Lower lobe of right lung (tissue), 2 donors: Measurements from ENCODE around the gene CEP112. TPM values are rescaled to one million over a fixed set of nuclear protein-coding genes. Genes with fewer than 3 reads are reported as not detected.

Source experiments
- ATAC-seq, 2 donors: fragments of 200-7000 bp; cut with Tn5 transposase; one replicate each; pipeline ENCODE4 v1.9.1; 2020 to 2022; ENCODE audit warnings: mild to moderate bottlenecking in 2 of 2, moderate library complexity in 2 of 2
- DNase-seq: peaks from one replicate; pipeline ENCODE4 v3.0.0-alpha.2; 2020
- H3K27ac ChIP-seq: fragments of 200-600 bp; one replicate; pipeline ENCODE4 v1.8.0; 2022
- H3K27me3 ChIP-seq: fragments of 200-600 bp; one replicate; pipeline ENCODE4 v1.8.0; 2022; ENCODE audit warnings: low read depth
- H3K36me3 ChIP-seq: fragments of 200-600 bp; one replicate; pipeline ENCODE4 v1.8.0; 2022; ENCODE audit warnings: mild to moderate bottlenecking
- H3K4me1 ChIP-seq: fragments of 200-600 bp; one replicate; pipeline ENCODE4 v1.8.0; 2022
- H3K4me3 ChIP-seq: fragments of 200-600 bp; one replicate; pipeline ENCODE4 v1.8.0; 2022; ENCODE audit warnings: mild to moderate bottlenecking
- H3K9me3 ChIP-seq: fragments of 200-600 bp; one replicate; pipeline ENCODE4 v1.8.0; 2022
- CTCF ChIP-seq: fragments of 200-600 bp; IDR thresholded peaks from one replicate; pipeline ENCODE4 v1.8.0; 2022; ENCODE audit warnings: antibody characterized with exemption, mild to moderate bottlenecking
- intact Hi-C: fragments of 100-400 bp; cut with DNase I; formaldehyde crosslinking; loops from one replicate; pipeline ENCODE4 v1.11.0; 2022
- total RNA-seq: library from RNA; stranded (reverse); fragmentation: NEBNext Ultra II Directional; extraction: Animal tissue kit (Norgen Biotek cat#: 25700); gene quantifications from one replicate; pipeline ENCODE4 v1.2.1, GENCODE V29; 2021
- donor health status: DM: no; HTN: yes; CAD: no; lungs with severe emphysema.

Gene CEP112
- total RNA-seq, 1 donor from 2014 or later = 30.1 TPM

GRCh38 chr17:65730711-65731169, 461.2 kb downstream of the CEP112 start:
- Histone ChIP-seq H3K9me3 (no peaks in the 10 kb centered on the region), H3K27ac (no peak overlapping the region), H3K4me1 (no peaks in the 10 kb centered on the region), H3K36me3 (no peaks in the 10 kb centered on the region), H3K4me3 (no peak overlapping the region), H3K27me3 (no peaks in the 10 kb centered on the region)
- TF ChIP-seq CTCF = no peak
- DNase-seq (no peak), ATAC-seq (peak; percentile 36 to 74)
- intact Hi-C loops = no loop called here

GRCh38 chr17:65729207-65729606, 462.7 kb downstream of the CEP112 start:
- TF ChIP-seq CTCF = no peak
- H3K27me3 ChIP-seq = no peaks in the 10 kb centered on the region
- H3K4me1 ChIP-seq = peaks cover 1% of the 10 kb centered on the region
- H3K9me3 ChIP-seq = no peaks in the 10 kb centered on the region
- H3K36me3 ChIP-seq = no peaks in the 10 kb centered on the region
- DNase-seq = no peak
- no peak overlapping the region for H3K27ac ChIP-seq
- ATAC-seq = no peak
- intact Hi-C loops = no loop called here
- H3K4me3 ChIP-seq = no peak overlapping the region

GRCh38 chr17:65727832-65728231, 464.1 kb downstream of the CEP112 start:
- Histone ChIP-seq H3K9me3 (no peaks in the 10 kb centered on the region), H3K27me3 (no peaks in the 10 kb centered on the region), H3K36me3 (no peaks in the 10 kb centered on the region), H3K4me3 (no peak overlapping the region), H3K4me1 (peaks cover 15% of the 10 kb centered on the region), H3K27ac (no peak overlapping the region)
- DNase-seq (no peak), ATAC-seq (no peak)
- TF ChIP-seq CTCF = no peak
- intact Hi-C loops = no loop called here

GRCh38 chr17:65727246-65727645, 464.7 kb downstream of the CEP112 start:
- ATAC-seq (no peak), DNase-seq (no peak)
- Histone ChIP-seq H3K27ac (no peak overlapping the region), H3K4me3 (no peak overlapping the region), H3K4me1 (peaks cover 15% of the 10 kb centered on the region), H3K36me3 (no peaks in the 10 kb centered on the region), H3K27me3 (no peaks in the 10 kb centered on the region), H3K9me3 (no peaks in the 10 kb centered on the region)
- no peak for TF ChIP-seq CTCF
- intact Hi-C loops = no loop called here

- H3K4me1 ChIP-seq = peaks cover 15% of the 10 kb centered on the region
- no peak for DNase-seq
- no peak for ATAC-seq
- H3K27ac ChIP-seq = no peak overlapping the region
- intact Hi-C loops = no loop called here
- no peaks in the 10 kb centered on the region for H3K27me3 ChIP-seq
- no peaks in the 10 kb centered on the region for H3K9me3 ChIP-seq
- no peak for TF ChIP-seq CTCF
- no peaks in the 10 kb centered on the region for H3K36me3 ChIP-seq
- H3K4me3 ChIP-seq = no peak overlapping the region
Observed at GRCh38 chr17:65723431-65724151, 468.3 kb downstream of the CEP112 start.
